K562 (cell line): ENCODE data around the gene SMCO3. TPM values are rescaled to one million over a fixed set of nuclear protein-coding genes. Genes with fewer than 3 reads are reported as not detected.

Experiments
- ATAC-seq: fragments of 200-7000 bp; cut with Tn5 transposase; 3 replicates; pipeline ENCODE4 v1.9.1; 2020; ENCODE audit warnings: moderate library complexity
- BruUV-seq: library from RNA; stranded (reverse); fragments of 400-500 nt; replicated peaks from 2 replicates; lab custom pipeline; 2021; lab: Mats Ljungman, UMichigan
- CTCF ChIA-PET: fragments of 300-600 bp; formaldehyde crosslinking; extraction: SDS; loops from one replicate; lab custom pipeline; 2021; ENCODE audit warnings: low intra/inter-chr PET ratio; lab: Yijun Ruan, JAX
- POLR2A ChIA-PET: fragments of 300-600, 350-650 bp; sonication (Branson Sonifier 250); formaldehyde crosslinking; extraction: SDS; loops from one replicate; lab custom pipeline; 2021; ENCODE audit warnings: antibody characterized with exemption, inconsistent platforms; lab: Yijun Ruan, JAX
- DNase-seq, 4 experiments: peaks; one replicate each; pipeline versions ENCODE4 v3.0.0 to v3.0.0-alpha.2; 2011 to 2018; ENCODE audit warnings: low spot score in 3 of 4, mixed read lengths in 3 of 4; ENCODE audit errors: extremely low read depth in 1 of 4
- FAIRE-seq: peaks from 2 replicates; lab custom pipeline; 2011; peaks lifted over from hg19 to GRCh38; lab: Jason Lieb, UNC
- H2AFZ ChIP-seq: 2 replicates; pipeline ENCODE4 v1.6.0; 2011; ENCODE audit warnings: low read depth, low read length, control low read depth, inconsistent platforms
- H3K27ac ChIP-seq: fragments of 200-600 bp; 3 replicates; pipeline ENCODE4 v1.8.0; 2011; ENCODE audit warnings: low read depth, mild to moderate bottlenecking, control low read depth, inconsistent platforms, low read length, moderate library complexity, mixed read lengths; ENCODE audit errors: extremely low read depth
- H3K27me3 ChIP-seq, 2 experiments: fragments of 300-600 bp in 1 of 2; 2 replicates in 1 of 2; 3 replicates in 1 of 2; pipeline versions ENCODE4 v1.6.0 to v1.8.0; 2011; ENCODE audit warnings: inconsistent platforms in 2 of 2, low read length in 2 of 2, mild to moderate bottlenecking in 1 of 2, mixed read lengths in 1 of 2, moderate library complexity in 1 of 2; ENCODE audit not compliant: control insufficient read depth in 2 of 2, insufficient read depth in 2 of 2
- H3K36me3 ChIP-seq: fragments of 300-600 bp; 3 replicates; pipeline ENCODE4 v1.8.0; 2011; ENCODE audit warnings: mild to moderate bottlenecking, low read length, inconsistent platforms; ENCODE audit not compliant: control insufficient read depth, insufficient read depth
- H3K4me1 ChIP-seq, 2 experiments: fragments of 200-600 bp in 1 of 2; replicated peaks in 1 of 2; 2 replicates in 1 of 2; 3 replicates in 1 of 2; pipeline versions ENCODE4 v1.5.1 to v1.8.0; 2011; ENCODE audit warnings: inconsistent platforms in 2 of 2, low read length in 2 of 2, mild to moderate bottlenecking in 1 of 2, mixed read lengths in 1 of 2, moderate library complexity in 1 of 2; ENCODE audit not compliant: control insufficient read depth in 2 of 2, insufficient read depth in 2 of 2
- H3K4me2 ChIP-seq: 2 replicates; pipeline ENCODE4 v1.6.1; 2011; ENCODE audit warnings: low read length, control low read depth, inconsistent platforms, mixed read lengths; ENCODE audit not compliant: insufficient read depth
- H3K4me3 ChIP-seq: fragments of 200-600 bp; sonication (generic), shearing (Covaris generic); 2 replicates; pipeline ENCODE4 v1.5.1; 2016; ENCODE audit warnings: control low read depth, inconsistent platforms
- H3K79me2 ChIP-seq: fragments of 200-600 bp; 3 replicates; pipeline ENCODE4 v1.8.0; 2011; ENCODE audit warnings: low read length, inconsistent platforms; ENCODE audit not compliant: control insufficient read depth, insufficient read depth
- H3K9ac ChIP-seq, 2 experiments: 2 replicates each; pipeline versions ENCODE4 v1.6.0 to v1.6.1; 2011; ENCODE audit warnings: low read depth in 2 of 2, low read length in 2 of 2, control low read depth in 1 of 2, inconsistent platforms in 1 of 2, mild to moderate bottlenecking in 1 of 2, mixed read lengths in 1 of 2; ENCODE audit not compliant: insufficient read depth in 1 of 2
- H3K9me1 ChIP-seq: one replicate; pipeline ENCODE4 v1.6.0; 2011; ENCODE audit warnings: inconsistent platforms, mild to moderate bottlenecking, low read length, moderate library complexity; ENCODE audit not compliant: control insufficient read depth, insufficient read depth
- H3K9me3 ChIP-seq: replicated peaks from 2 replicates; pipeline ENCODE4 v1.5.1; 2011; ENCODE audit warnings: low read depth, low read length, inconsistent platforms; ENCODE audit not compliant: control insufficient read depth, insufficient read depth
- H4K20me1 ChIP-seq: replicated peaks from 2 replicates; pipeline ENCODE4 v1.6.1; 2011; ENCODE audit warnings: low read length, inconsistent platforms, mixed read lengths; ENCODE audit not compliant: control insufficient read depth, insufficient read depth
- BRCA1 ChIP-seq, 2 experiments: fragments of 450-650 bp in 1 of 2; sonication (generic) in 1 of 2; formaldehyde crosslinking in 1 of 2; IDR thresholded peaks; 2 replicates each; pipeline versions ENCODE4 v1.5.0 to v1.6.1; 2017 to 2020; ENCODE audit warnings: mild to moderate bottlenecking in 1 of 2, missing genetic modification reagents in 1 of 2
- LARP7 ChIP-seq: fragments of 450-650 bp; IDR thresholded peaks from 2 replicates; pipeline ENCODE4 v1.6.1; 2016
- POLR2H ChIP-seq: IDR thresholded peaks from 2 replicates; pipeline ENCODE4 v1.6.1; 2016; ENCODE audit warnings: missing genetic modification characterization, low read depth, mild to moderate bottlenecking, control low read depth, missing compliant biosample characterization, moderate library complexity
- TEAD4 ChIP-seq, 2 experiments: sonication (generic) in 1 of 2; formaldehyde crosslinking in 1 of 2; IDR thresholded peaks; 2 replicates each; pipeline versions ENCODE4 v1.6.1 to v1.8.0; 2012 to 2022; ENCODE audit warnings: borderline replicate concordance in 1 of 2, inconsistent platforms in 1 of 2, low read length in 1 of 2, mild to moderate bottlenecking in 1 of 2, missing genetic modification reagents in 1 of 2
- WGBS: fragments of 100-300 bp; shearing (Covaris generic); methylation state at CpG from one replicate; pipeline ENCODE4 v1.1.6; 2016; ENCODE audit warnings: low coverage, mixed read lengths; ENCODE audit not compliant: insufficient coverage; ENCODE audit errors: missing lambda C conversion rate; 5-methylcytosine and 5-hydroxymethylcytosine counted together
- in situ Hi-C: fragments of 300-500 bp; cut with MboI; formaldehyde crosslinking; loops from 4 replicates; pipeline ENCODE4 v1.15.0; 2018; ENCODE audit warnings: inconsistent platforms, mixed read lengths
- intact Hi-C: fragments of 100-400 bp; cut with micrococcal nuclease; formaldehyde crosslinking; loops from 2 replicates; pipeline ENCODE4 v1.14.2; 2022
- polyA plus RNA-seq, 8 experiments: library from polyadenylated mRNA; depleted of rRNA in 4 of 8; stranded (reverse) in 5 of 8; unstranded in 3 of 8; fragments of >200 nt; fragmentation: Nextera tagmentation in 2 of 8; fragmentation: Illumina TruSeq in 1 of 8; extraction: Ambion mirVana in 2 of 8; extraction: Trizol in 1 of 8; gene quantifications; 2 replicates each; pipeline versions ENCODE4 v1.2.1 to v1.2.3, GENCODE V29; 2011 to 2014; ENCODE audit warnings: inconsistent platforms in 1 of 8, missing spikeins in 1 of 8
- total RNA-seq, 7 experiments: library from RNA; depleted of rRNA in 6 of 7; stranded (reverse); fragments of >200 nt in 6 of 7; fragmentation: Illumina TruSeq in 2 of 7; extraction: Trizol in 2 of 7; gene quantifications; 2 replicates each; pipeline versions ENCODE4 v1.2.1 to v1.2.3, GENCODE V29; 2011 to 2021; ENCODE audit warnings: low replicate concordance in 1 of 7
- TF ChIP-seq, protein P1 (sequence below): sonication (generic); formaldehyde crosslinking; IDR thresholded peaks from 2 replicates; pipeline ENCODE4 v1.8.0; 2023; ENCODE audit warnings: mild to moderate bottlenecking, missing genetic modification reagents
- TF ChIP-seq, protein P2 (sequence below): IDR thresholded peaks from 2 replicates; pipeline ENCODE4 v1.6.1; 2011; ENCODE audit warnings: borderline replicate concordance, low read depth, mild to moderate bottlenecking, moderate library complexity, low read length; ENCODE audit not compliant: insufficient read depth, poor library complexity, severe bottlenecking
- TF ChIP-seq, protein P3 (sequence below): fragments of 250-450 bp; sonication (Bioruptor Pico); IDR thresholded peaks from 2 replicates; pipeline ENCODE4 v1.8.0; 2021; ENCODE audit warnings: mild to moderate bottlenecking, moderate library complexity

Gene SMCO3
- total and polyA plus RNA-seq, 9 of the 15 experiments (the other 6 are each of a cell fraction or from before 2014, with no cell fraction given): 0.10 to 0.14 TPM; not detected in 7

DNA sequence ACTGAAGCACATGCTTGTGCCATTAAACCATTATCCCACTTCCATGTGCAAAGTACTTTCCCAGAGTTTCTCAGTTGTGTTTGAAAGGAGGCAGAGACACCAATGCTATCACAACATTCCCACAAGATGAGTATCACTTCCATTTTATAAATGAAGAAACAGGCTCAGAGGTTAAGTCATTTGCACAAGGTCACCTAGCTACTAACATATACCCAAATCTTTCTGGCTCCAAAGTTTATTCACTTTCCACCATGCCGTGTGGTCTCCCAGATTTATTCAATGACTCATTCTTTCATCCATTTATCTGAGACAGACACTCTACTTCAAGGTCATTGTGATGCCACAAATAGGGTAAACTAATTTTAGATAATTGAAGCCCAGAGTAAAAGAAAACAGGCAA lies 20.0 kb upstream of the SMCO3 start (continued):
- TF ChIP-seq, protein P1, sequence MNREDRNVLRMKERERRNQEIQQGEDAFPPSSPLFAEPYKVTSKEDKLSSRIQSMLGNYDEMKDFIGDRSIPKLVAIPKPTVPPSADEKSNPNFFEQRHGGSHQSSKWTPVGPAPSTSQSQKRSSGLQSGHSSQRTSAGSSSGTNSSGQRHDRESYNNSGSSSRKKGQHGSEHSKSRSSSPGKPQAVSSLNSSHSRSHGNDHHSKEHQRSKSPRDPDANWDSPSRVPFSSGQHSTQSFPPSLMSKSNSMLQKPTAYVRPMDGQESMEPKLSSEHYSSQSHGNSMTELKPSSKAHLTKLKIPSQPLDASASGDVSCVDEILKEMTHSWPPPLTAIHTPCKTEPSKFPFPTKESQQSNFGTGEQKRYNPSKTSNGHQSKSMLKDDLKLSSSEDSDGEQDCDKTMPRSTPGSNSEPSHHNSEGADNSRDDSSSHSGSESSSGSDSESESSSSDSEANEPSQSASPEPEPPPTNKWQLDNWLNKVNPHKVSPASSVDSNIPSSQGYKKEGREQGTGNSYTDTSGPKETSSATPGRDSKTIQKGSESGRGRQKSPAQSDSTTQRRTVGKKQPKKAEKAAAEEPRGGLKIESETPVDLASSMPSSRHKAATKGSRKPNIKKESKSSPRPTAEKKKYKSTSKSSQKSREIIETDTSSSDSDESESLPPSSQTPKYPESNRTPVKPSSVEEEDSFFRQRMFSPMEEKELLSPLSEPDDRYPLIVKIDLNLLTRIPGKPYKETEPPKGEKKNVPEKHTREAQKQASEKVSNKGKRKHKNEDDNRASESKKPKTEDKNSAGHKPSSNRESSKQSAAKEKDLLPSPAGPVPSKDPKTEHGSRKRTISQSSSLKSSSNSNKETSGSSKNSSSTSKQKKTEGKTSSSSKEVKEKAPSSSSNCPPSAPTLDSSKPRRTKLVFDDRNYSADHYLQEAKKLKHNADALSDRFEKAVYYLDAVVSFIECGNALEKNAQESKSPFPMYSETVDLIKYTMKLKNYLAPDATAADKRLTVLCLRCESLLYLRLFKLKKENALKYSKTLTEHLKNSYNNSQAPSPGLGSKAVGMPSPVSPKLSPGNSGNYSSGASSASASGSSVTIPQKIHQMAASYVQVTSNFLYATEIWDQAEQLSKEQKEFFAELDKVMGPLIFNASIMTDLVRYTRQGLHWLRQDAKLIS (CRISPR knock-in tag): no peak

DNA sequence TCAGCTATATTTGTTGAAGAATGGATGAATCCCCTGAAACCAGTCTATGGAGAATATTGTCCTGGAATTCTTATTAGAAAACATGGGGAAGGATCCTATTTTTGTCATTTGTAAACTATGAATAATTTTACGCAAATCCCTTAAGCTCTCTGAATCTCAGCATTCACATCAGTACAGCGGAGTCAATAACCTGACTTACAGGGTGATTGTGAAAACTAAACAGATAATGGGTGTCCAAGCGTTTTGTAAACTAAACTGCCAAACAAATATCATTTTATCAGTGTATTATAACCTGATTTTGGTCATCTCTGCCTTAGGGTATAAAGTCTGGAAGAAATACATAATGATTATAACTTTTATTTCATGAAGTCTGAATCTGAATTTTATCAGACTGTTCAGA lies 19.4 kb upstream of the SMCO3 start:
- ChIA-PET POLR2A (no interaction called here), CTCF (no interaction called here)
- intact Hi-C loops: no loop called here
- Histone ChIP-seq H3K9ac (no peak overlapping the region), H3K9me3 (no peaks in the 10 kb centered on the region), H4K20me1 (no peaks in the 10 kb centered on the region), H3K79me2 (no peaks in the 10 kb centered on the region), H2AFZ (no peak overlapping the region), H3K27me3 (no peaks in the 10 kb centered on the region), H3K4me1 (peaks cover 0 to 15% of the 10 kb centered on the region in 2 experiments; a peak in 3 of 5 replicates), H3K27ac (no peak overlapping the region), H3K9me1 (no peaks in the 10 kb centered on the region), H3K4me2 (no peak overlapping the region), H3K4me3 (no peak overlapping the region), H3K36me3 (no peaks in the 10 kb centered on the region)
- 27% methylated on average over 3 of the region's 3 CpGs for WGBS
- no peak for ATAC-seq
- in situ Hi-C loops: no loop called here
- no TSS peak for BruUV-seq
- no peak for DNase-seq
- no peak for FAIRE-seq
- no peak for TF ChIP-seq TEAD4 (IDR thresholded peaks at IDR 0.05; ENCODE audit: low read length)
- TF ChIP-seq TEAD4 (CRISPR knock-in tag; IDR thresholded peaks at IDR 0.05; ENCODE audit: borderline replicate concordance): no peak
- no peak for TF ChIP-seq LARP7
- TF ChIP-seq, protein P2, sequence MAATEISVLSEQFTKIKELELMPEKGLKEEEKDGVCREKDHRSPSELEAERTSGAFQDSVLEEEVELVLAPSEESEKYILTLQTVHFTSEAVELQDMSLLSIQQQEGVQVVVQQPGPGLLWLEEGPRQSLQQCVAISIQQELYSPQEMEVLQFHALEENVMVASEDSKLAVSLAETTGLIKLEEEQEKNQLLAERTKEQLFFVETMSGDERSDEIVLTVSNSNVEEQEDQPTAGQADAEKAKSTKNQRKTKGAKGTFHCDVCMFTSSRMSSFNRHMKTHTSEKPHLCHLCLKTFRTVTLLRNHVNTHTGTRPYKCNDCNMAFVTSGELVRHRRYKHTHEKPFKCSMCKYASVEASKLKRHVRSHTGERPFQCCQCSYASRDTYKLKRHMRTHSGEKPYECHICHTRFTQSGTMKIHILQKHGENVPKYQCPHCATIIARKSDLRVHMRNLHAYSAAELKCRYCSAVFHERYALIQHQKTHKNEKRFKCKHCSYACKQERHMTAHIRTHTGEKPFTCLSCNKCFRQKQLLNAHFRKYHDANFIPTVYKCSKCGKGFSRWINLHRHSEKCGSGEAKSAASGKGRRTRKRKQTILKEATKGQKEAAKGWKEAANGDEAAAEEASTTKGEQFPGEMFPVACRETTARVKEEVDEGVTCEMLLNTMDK: no peak
- no peak for TF ChIP-seq POLR2H
- TF ChIP-seq BRCA1 (IDR thresholded peaks at IDR 0.05): no peak
- no peak for TF ChIP-seq BRCA1 (CRISPR knock-in tag; IDR thresholded peaks at IDR 0.05)
- TF ChIP-seq, protein P3, sequence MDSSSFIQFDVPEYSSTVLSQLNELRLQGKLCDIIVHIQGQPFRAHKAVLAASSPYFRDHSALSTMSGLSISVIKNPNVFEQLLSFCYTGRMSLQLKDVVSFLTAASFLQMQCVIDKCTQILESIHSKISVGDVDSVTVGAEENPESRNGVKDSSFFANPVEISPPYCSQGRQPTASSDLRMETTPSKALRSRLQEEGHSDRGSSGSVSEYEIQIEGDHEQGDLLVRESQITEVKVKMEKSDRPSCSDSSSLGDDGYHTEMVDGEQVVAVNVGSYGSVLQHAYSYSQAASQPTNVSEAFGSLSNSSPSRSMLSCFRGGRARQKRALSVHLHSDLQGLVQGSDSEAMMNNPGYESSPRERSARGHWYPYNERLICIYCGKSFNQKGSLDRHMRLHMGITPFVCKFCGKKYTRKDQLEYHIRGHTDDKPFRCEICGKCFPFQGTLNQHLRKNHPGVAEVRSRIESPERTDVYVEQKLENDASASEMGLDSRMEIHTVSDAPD (CRISPR knock-in tag): no peak
